HepG2 (cell line): ENCODE measurements around the gene ARHGEF16. TPM values are rescaled to one million over a fixed set of nuclear protein-coding genes. Genes with fewer than 3 reads are reported as not detected.

Experiments used
- ATF3 ChIP-seq: sonication (generic); formaldehyde crosslinking; IDR thresholded peaks from 2 replicates; pipeline ENCODE4 v1.4.0; 2020; ENCODE audit warnings: missing genetic modification reagents
- DZIP1 ChIP-seq: sonication (generic); formaldehyde crosslinking; IDR thresholded peaks from 2 replicates; pipeline ENCODE4 v1.5.0; 2020; ENCODE audit warnings: mild to moderate bottlenecking, missing genetic modification reagents
- E2F2 ChIP-seq: sonication (generic); formaldehyde crosslinking; IDR thresholded peaks from 2 replicates; pipeline ENCODE4 v1.4.0; 2020; ENCODE audit warnings: missing genetic modification reagents, borderline replicate concordance
- GLMP ChIP-seq: sonication (generic); formaldehyde crosslinking; IDR thresholded peaks from 2 replicates; pipeline ENCODE4 v1.9.0; 2021; ENCODE audit warnings: missing genetic modification reagents, mild to moderate bottlenecking, borderline replicate concordance
- HDAC1 ChIP-seq: sonication (generic); formaldehyde crosslinking; IDR thresholded peaks from 2 replicates; pipeline ENCODE4 v1.5.1; 2020; ENCODE audit warnings: mild to moderate bottlenecking, missing genetic modification reagents
- NFATC3 ChIP-seq: sonication (generic); formaldehyde crosslinking; IDR thresholded peaks from 2 replicates; pipeline ENCODE4 v1.5.1; 2020; ENCODE audit warnings: mild to moderate bottlenecking, missing genetic modification reagents
- NPAS2 ChIP-seq: sonication (generic); formaldehyde crosslinking; IDR thresholded peaks from 2 replicates; pipeline ENCODE4 v1.8.0; 2022; ENCODE audit warnings: mild to moderate bottlenecking, missing genetic modification reagents, borderline replicate concordance
- RARG ChIP-seq: sonication (generic); formaldehyde crosslinking; IDR thresholded peaks from 2 replicates; pipeline ENCODE4 v1.4.0; 2020; ENCODE audit warnings: low read depth, mild to moderate bottlenecking, missing genetic modification reagents
- SALL2 ChIP-seq: sonication (generic); formaldehyde crosslinking; IDR thresholded peaks from 2 replicates; pipeline ENCODE4 v1.8.1; 2023; ENCODE audit warnings: mild to moderate bottlenecking, missing genetic modification reagents, inconsistent platforms
- SMYD3 ChIP-seq: sonication (generic); formaldehyde crosslinking; IDR thresholded peaks from 2 replicates; pipeline ENCODE4 v1.8.1; 2023; ENCODE audit warnings: mild to moderate bottlenecking, missing genetic modification reagents
- ZBTB10 ChIP-seq: sonication (generic); formaldehyde crosslinking; IDR thresholded peaks from 2 replicates; pipeline ENCODE4 v1.4.0; 2020; ENCODE audit warnings: missing genetic modification reagents, borderline replicate concordance
- ZNF33B ChIP-seq: sonication (generic); formaldehyde crosslinking; IDR thresholded peaks from 2 replicates; pipeline ENCODE4 v1.5.1; 2020; ENCODE audit warnings: mild to moderate bottlenecking, missing genetic modification reagents
- ZNF431 ChIP-seq: sonication (generic); formaldehyde crosslinking; IDR thresholded peaks from 2 replicates; pipeline ENCODE4 v1.9.0; 2022; ENCODE audit warnings: missing genetic modification reagents, low read depth, mild to moderate bottlenecking, borderline replicate concordance
- ZNF580 ChIP-seq: IDR thresholded peaks from 2 replicates; pipeline ENCODE4 v1.6.1; 2016; ENCODE audit warnings: low read depth, borderline replicate concordance
- ZNF609 ChIP-seq: sonication (generic); formaldehyde crosslinking; IDR thresholded peaks from 2 replicates; pipeline ENCODE4 v1.4.0; 2020; ENCODE audit warnings: mild to moderate bottlenecking, missing genetic modification reagents, borderline replicate concordance
- polyA plus RNA-seq, 8 experiments: library from polyadenylated mRNA; depleted of rRNA in 3 of 8; stranded (reverse) in 7 of 8; unstranded in 1 of 8; fragments of >200 nt; fragmentation: Illumina TruSeq in 4 of 8; extraction: Trizol in 4 of 8; gene quantifications; 2 replicates each; pipeline versions ENCODE4 v1.2.1 to v1.2.3, GENCODE V29; 2011 to 2016; ENCODE audit warnings: low read depth in 4 of 8, missing spikeins in 1 of 8, mixed read lengths in 1 of 8; ENCODE audit not compliant: insufficient read depth in 1 of 8
- total RNA-seq, 5 experiments: library from RNA; depleted of rRNA; stranded (reverse); fragments of >200 nt; fragmentation: Illumina TruSeq; extraction: Trizol; gene quantifications; 2 replicates each; pipeline ENCODE4 v1.2.3, GENCODE V29; 2016; ENCODE audit warnings: low read depth in 1 of 5

Gene ARHGEF16
- total and polyA plus RNA-seq, 2 of the 13 experiments (the other 11 are each of a cell fraction or from before 2014, with no cell fraction given), result 20.3 to 39.9 TPM

- TF ChIP-seq GLMP (CRISPR knock-in tag) (no peak), ZBTB10 (CRISPR knock-in tag) (no peak), SMYD3 (CRISPR knock-in tag) (no peak), DZIP1 (CRISPR knock-in tag) (no peak), NFATC3 (no peak), ZNF580 (CRISPR knock-in tag) (no peak), HDAC1 (CRISPR knock-in tag) (peak; percentile 35; the same call in 1 of the 2 replicates), NPAS2 (CRISPR knock-in tag) (no peak), ZNF431 (CRISPR knock-in tag) (no peak), RARG (CRISPR knock-in tag) (no peak), SALL2 (CRISPR knock-in tag) (no peak), ZNF33B (CRISPR knock-in tag) (no peak), ATF3 (CRISPR knock-in tag) (no peak), ZNF609 (CRISPR knock-in tag) (peak; percentile 41; the same call in 1 of the 2 replicates), E2F2 (CRISPR knock-in tag) (no peak)
Measured at GRCh38 chr1:3453203-3453761, 1.2 kb upstream of the ARHGEF16 start (continued).
